IPS-15b (cell line): Measurements from ENCODE around the gene VPS37C.

Experiments
- H3K27me3 ChIP-seq: one replicate; pipeline ENCODE4 v1.6.1; 2013; ENCODE audit warnings: low read length; ENCODE audit not compliant: control insufficient read depth, insufficient read depth
- H3K36me3 ChIP-seq: one replicate; pipeline ENCODE4 v1.6.1; 2013; ENCODE audit warnings: low read length; ENCODE audit not compliant: control insufficient read depth, insufficient read depth
- H3K4me1 ChIP-seq: one replicate; pipeline ENCODE4 v1.6.1; 2013; ENCODE audit warnings: mild to moderate bottlenecking, low read length; ENCODE audit not compliant: control insufficient read depth, insufficient read depth
- H3K4me3 ChIP-seq: one replicate; pipeline ENCODE4 v1.5.1; 2013; ENCODE audit warnings: low read depth, low read length
- H3K9ac ChIP-seq: one replicate; pipeline ENCODE4 v1.6.1; 2013; ENCODE audit warnings: low read depth, mild to moderate bottlenecking, low read length
- H3K9me3 ChIP-seq: one replicate; pipeline ENCODE4 v1.6.1; 2013; ENCODE audit warnings: mild to moderate bottlenecking, low read length; ENCODE audit not compliant: control insufficient read depth, insufficient read depth

VPS37C gene

DNA sequence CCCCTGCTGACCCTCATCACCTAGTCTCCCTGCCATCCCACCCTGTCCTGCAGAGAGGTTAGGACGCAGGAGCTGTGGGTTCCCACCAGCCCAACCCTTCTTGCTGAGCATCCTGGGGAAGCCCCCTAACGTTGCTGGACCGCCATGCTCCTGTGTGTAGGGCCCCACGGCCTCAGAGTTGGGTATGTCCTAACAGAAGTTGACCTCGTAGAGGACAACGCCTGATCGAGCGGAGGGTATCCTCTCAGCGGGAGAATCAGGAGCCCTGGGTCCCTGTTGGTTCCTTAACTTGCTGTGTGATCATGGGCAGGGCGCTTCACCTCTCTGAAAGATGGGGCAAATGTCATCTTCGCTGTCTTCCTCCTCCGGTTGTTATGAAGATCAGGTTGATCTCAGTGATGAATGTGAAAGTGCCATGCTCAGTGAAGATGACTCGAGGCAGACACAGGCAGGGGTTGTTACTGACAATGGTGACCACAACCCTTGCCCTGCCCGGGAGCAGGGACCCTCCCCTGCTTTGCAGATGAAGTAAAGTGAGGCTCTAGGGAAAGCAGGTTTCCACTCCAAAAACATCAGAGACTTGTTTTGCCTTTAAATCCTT, 78.2 kb downstream of the VPS37C start:
- H3K9me3 ChIP-seq: no peaks in the 10 kb centered on the region
- H3K27me3 ChIP-seq: no peaks in the 10 kb centered on the region
- no peak overlapping the region for H3K9ac ChIP-seq
- H3K36me3 ChIP-seq: no peaks in the 10 kb centered on the region
- H3K4me3 ChIP-seq: no peak overlapping the region
- H3K4me1 ChIP-seq: no peaks in the 10 kb centered on the region

DNA sequence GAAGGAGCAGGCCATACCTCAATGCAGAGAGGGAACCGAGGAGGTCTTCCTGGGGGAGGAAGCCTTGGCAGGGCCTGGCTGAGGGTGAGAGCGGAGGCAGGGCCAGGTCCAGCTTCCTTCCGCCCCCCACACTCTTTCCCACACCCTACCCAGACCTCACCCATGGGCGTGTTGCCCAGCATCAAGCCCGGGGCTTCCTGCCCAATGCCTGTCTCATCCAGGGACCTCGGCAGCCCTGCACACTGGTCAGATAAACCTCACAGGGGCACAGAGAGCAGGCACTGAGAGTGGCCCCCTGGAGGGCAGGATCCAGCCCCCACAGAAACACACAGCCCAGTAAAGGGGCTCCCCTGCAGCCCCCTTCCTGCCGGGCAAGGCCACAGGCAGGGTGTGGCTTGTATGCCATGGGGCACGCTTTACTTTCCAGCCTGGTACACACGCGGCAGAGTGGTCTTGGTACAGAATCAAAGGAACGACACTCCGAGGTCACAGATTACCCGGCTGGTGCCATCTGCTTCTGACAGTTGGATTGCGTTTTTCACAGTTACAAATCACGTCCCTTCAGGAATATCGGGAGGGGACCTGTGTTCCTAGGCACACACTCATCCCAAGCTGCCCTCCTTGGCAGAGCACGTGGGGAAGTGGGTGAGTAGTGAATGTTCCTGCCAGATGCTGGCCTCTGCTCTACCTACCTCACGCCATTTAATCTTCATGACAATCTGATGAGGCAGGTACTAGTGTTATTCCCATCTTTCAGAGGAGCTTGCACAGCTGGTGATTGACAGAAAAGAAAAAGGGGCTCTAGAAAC, 79.0 kb downstream of the VPS37C start:
- Histone ChIP-seq H3K36me3 (no peaks in the 10 kb centered on the region), H3K4me3 (no peak overlapping the region), H3K4me1 (no peaks in the 10 kb centered on the region), H3K27me3 (no peaks in the 10 kb centered on the region), H3K9me3 (no peaks in the 10 kb centered on the region), H3K9ac (no peak overlapping the region)

DNA sequence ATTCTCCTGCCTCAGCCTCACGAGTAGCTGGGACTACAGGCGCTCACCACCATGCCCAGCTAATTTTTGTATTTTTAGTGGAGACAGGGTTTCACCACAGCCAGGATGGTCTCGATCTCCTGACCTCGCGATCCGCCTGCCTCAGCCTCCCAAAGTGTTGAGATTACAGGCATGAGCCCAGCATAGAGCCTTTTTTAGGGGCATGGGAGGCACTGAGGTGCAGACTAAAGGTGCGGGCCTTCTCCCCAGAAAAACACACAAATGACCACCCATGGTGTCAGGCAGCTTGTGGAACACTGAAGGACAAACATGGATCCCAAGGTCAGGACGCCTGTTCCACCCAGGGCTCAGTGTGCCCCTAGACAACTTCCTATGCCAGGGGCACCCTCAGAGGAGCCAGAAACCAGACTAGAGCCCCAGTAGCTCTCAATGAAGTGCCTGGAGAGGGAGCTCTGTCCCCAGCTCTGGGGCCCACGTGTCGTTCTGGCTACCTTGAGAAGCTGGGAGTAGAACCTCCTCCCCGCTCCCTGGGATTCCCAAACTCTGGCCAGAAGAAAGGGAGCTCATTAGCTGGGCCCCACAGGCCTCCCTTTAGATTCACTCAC, 80.1 kb downstream of the VPS37C start:
- no peak overlapping the region for H3K4me3 ChIP-seq

DNA sequence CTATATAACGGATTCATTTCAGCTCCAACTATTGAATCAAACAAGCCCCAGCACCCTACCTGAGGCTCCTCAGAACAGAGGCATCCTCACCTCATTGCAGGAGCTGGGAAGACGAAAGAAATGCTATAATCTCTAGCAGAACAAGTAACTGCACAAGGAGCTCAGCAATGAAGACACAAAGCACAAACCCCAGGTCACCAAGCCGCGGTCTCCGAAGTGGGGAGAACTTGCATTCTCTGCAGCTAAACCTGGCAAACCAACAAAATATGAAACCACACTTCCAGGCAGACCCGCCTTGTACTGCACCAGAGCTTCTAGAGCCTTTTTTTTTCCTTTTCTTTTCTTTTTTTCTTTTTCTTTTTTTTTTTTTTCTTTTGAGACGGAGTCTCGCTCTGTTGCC, 80.7 kb downstream of the VPS37C start:
- H3K9ac ChIP-seq: no peak overlapping the region
- no peaks in the 10 kb centered on the region for H3K27me3 ChIP-seq
- no peaks in the 10 kb centered on the region for H3K4me1 ChIP-seq
- no peak overlapping the region for H3K4me3 ChIP-seq
- no peaks in the 10 kb centered on the region for H3K9me3 ChIP-seq
- no peaks in the 10 kb centered on the region for H3K36me3 ChIP-seq

More for the DNA sequence above, 80.1 kb downstream of the VPS37C start:
- H3K4me1 ChIP-seq: no peaks in the 10 kb centered on the region
- H3K36me3 ChIP-seq: no peaks in the 10 kb centered on the region
- H3K27me3 ChIP-seq: no peaks in the 10 kb centered on the region
- H3K9ac ChIP-seq: no peak overlapping the region
- H3K9me3 ChIP-seq: no peaks in the 10 kb centered on the region
